ENCODE data around the gene ADAMTS16.
A peak's percentile ranks its signal among the peaks of the same experiment; 100 is the strongest.
"Not testable (repeated sequence)": the region's sequence is repeated elsewhere in the genome, so short reads cannot be mapped to it uniquely, and the experiment has no call there.

ADAMTS16 gene

GRCh38 chr5:5132234-5132633 lies 7.9 kb upstream of the ADAMTS16 start:
- no peak for TF ChIP-seq CTCF (IDR thresholded peaks at IDR 0.05; ENCODE audit: low read depth, low read length, missing control alignments)
- Histone ChIP-seq H3K27me3 (replicated peaks) (no peaks in the 10 kb centered on the region), H3K4me3 (ENCODE audit: low read depth, low read length) (no peak overlapping the region), H3K36me3 (replicated peaks) (no peaks in the 10 kb centered on the region), H3K27ac (no peak overlapping the region)
- in situ Hi-C loops (cut with HindIII; ENCODE audit: low pct_ligation_motif_present, low sequenced_read_pairs) = no loop called here
- no peak for DNase-seq

DNA sequence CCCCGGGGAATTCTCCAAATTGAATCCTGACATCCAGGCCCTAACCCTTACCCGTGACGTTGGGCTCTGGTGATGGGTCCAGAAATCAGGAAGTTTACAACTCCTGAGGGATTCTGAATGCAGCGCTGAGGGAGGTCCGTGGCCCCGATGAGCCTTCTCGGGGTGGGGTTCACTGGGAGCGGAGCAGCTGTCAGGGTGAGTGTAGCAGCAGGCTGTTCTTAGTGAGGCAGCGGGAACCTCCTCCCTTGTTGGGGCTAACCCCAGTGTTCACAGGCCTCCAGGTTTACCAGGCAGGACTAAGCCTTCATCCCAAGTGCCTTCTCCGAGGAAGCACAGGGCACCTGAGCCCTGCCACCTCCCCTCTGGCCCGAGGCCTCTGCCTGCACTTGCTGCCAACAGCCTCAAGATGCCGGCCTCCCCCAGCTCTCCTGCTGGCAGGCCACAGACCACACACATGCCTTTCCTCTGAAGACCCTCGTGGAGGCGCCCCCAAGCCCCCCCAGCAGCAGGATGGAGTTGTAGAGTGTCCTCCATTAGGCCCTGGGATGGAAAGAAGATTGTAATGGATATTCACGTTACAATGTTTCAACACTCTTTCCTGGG lies 7.3 kb upstream of the ADAMTS16 start:
- no peak for TF ChIP-seq CTCF (IDR thresholded peaks at IDR 0.05; ENCODE audit: low read depth, low read length, missing control alignments)

GRCh38 chr5:5134107-5134506 lies 6.0 kb upstream of the ADAMTS16 start:
- DNase-seq = no peak
- Histone ChIP-seq H3K4me3 (ENCODE audit: low read depth, low read length) (no peak overlapping the region), H3K27ac (no peak overlapping the region), H3K27me3 (replicated peaks) (peaks cover under 1% of the 10 kb centered on the region), H3K36me3 (replicated peaks) (no peaks in the 10 kb centered on the region)
- in situ Hi-C loops (cut with HindIII; ENCODE audit: low pct_ligation_motif_present, low sequenced_read_pairs) = no loop called here
- TF ChIP-seq CTCF (IDR thresholded peaks at IDR 0.05; ENCODE audit: low read depth, low read length, missing control alignments) = no peak

More for the DNA sequence above, 7.3 kb upstream of the ADAMTS16 start:
- H3K36me3 ChIP-seq (replicated peaks) = no peaks in the 10 kb centered on the region
- in situ Hi-C loops (cut with HindIII; ENCODE audit: low pct_ligation_motif_present, low sequenced_read_pairs) = no loop called here
- no peaks in the 10 kb centered on the region for H3K27me3 ChIP-seq (replicated peaks)
- no peak overlapping the region for H3K4me3 ChIP-seq (ENCODE audit: low read depth, low read length)
- DNase-seq = no peak
- H3K27ac ChIP-seq = no peak overlapping the region

DNA sequence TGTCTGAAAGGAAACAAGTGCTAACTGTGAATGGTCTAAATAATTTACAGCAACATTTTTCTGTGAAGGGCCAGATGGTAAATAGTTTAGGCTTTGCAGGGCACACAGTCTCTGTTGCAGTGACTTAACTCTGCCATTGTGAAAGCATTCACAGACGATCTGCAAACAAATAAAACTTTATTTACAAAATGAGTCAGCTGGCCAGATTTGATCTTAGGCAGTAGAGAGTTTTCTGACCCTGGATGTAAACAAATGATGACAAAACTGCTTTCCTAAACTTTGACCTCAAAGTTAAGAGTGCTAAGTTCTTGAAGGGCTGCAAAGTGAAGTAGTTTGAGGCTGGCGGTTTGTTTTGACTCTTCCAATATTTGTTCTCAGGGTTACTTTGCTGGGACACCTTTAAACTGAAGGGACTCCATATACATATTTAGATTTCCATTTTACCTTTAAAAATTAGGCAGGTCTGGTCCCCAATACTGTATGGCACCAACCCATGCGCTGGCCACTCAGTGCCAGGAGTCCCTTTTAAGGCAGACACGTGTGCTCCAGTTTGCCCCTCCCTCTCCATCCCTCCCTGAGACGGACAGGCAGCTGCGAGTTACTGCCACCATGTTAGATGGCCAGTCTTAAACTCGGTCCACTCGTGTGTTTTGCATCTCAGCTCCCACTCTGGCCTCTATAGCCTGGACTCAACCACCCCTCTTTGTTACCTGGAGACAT lies 4.0 kb upstream of the ADAMTS16 start:
- no peak for TF ChIP-seq CTCF (IDR thresholded peaks at IDR 0.05; ENCODE audit: low read depth, low read length, missing control alignments)
- H3K27me3 ChIP-seq (replicated peaks) = peaks cover 16% of the 10 kb centered on the region

DNA sequence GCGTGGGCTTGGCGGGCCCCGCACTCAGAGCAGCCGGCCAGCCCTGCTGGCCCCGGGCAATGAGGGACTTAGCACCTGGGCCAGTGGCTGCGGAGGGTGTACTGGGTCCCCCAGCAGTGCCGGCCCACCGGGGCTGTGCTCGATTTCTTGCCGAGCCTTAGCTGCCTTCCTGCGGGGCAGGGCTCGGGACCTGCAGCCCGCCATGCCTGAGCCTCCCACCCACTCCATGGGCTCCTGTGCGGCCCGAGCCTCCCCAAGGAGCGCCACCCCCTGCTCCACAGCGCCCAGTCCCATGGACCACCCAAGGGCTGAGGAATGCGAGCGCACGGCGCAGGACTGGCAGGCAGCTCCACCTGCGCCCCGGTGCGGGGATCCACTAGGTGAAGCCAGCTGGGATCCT lies 2.3 kb upstream of the ADAMTS16 start:
- peaks cover 19% of the 10 kb centered on the region for H3K27me3 ChIP-seq (replicated peaks)
- in situ Hi-C loops (cut with HindIII; ENCODE audit: low pct_ligation_motif_present, low sequenced_read_pairs); H3K27ac ChIP-seq; DNase-seq; H3K4me3 ChIP-seq (ENCODE audit: low read depth, low read length); H3K36me3 ChIP-seq (replicated peaks): not testable (repeated sequence)

More for the DNA sequence above, 4.0 kb upstream of the ADAMTS16 start:
- Histone ChIP-seq H3K4me3 (ENCODE audit: low read depth, low read length) (no peak overlapping the region), H3K36me3 (replicated peaks) (no peaks in the 10 kb centered on the region), H3K27ac (no peak overlapping the region)
- DNase-seq = no peak
- in situ Hi-C loops (cut with HindIII; ENCODE audit: low pct_ligation_motif_present, low sequenced_read_pairs) = no loop called here

DNA sequence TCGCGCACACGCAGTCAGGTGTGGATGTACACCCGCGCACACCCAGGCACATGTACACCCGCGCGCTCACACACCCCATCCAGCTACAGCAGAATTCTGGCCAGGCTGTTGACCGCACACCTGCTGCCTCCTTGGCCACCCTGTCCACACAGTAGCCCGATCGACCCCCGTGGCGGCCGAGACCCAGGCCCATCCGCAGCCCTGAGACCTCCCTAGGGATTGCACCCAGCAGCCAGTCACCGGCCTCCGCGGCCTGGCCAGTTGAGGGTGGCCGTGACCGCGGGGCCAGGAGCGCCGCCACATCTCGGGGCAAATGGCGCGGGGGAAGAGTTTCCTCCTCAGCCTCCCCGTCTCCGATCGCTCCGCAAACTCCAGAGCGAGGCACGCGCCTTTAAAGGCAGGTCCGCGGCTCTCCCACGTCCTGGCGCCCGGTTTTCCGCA lies 774 bp upstream of the ADAMTS16 start:
- Histone ChIP-seq H3K27ac (no peak overlapping the region), H3K36me3 (replicated peaks) (no peaks in the 10 kb centered on the region), H3K27me3 (replicated peaks) (peaks cover 19% of the 10 kb centered on the region), H3K4me3 (ENCODE audit: low read depth, low read length) (peak overlapping the region; percentile 51)
- no peak for DNase-seq
- in situ Hi-C loops (cut with HindIII; ENCODE audit: low pct_ligation_motif_present, low sequenced_read_pairs) = no loop called here
- no peak for TF ChIP-seq CTCF (IDR thresholded peaks at IDR 0.05; ENCODE audit: low read depth, low read length, missing control alignments)
